IMR-90 (cell line): ENCODE data around the gene SLC22A7. TPM values are rescaled to one million over a fixed set of nuclear protein-coding genes. Genes with fewer than 3 reads are reported as not detected.

ENCODE experiments used
- ATAC-seq: fragments of 200-7000 bp; cut with Tn5 transposase; 2 replicates; pipeline ENCODE4 v1.9.1; 2020; ENCODE audit warnings: low read depth, mild to moderate bottlenecking, moderate library complexity
- BruUV-seq: library from RNA; stranded (reverse); fragments of 400-500 nt; replicated peaks from 2 replicates; lab custom pipeline; 2021; lab: Mats Ljungman, UMichigan
- CTCF ChIA-PET: fragments of 300-600 bp; formaldehyde crosslinking; extraction: SDS; loops from one replicate; lab custom pipeline; 2021; ENCODE audit warnings: antibody characterized with exemption; lab: Yijun Ruan, JAX
- POLR2A ChIA-PET: fragments of 300-600 bp; sonication (Branson Sonifier 250); formaldehyde crosslinking; loops from one replicate; lab custom pipeline; 2022; ENCODE audit warnings: antibody characterized with exemption; ENCODE audit not compliant: unreplicated experiment; lab: Charles Lee
- DNase-seq: peaks from one replicate; pipeline ENCODE4 v3.0.0; 2013
- H2AFZ ChIP-seq: replicated peaks from 2 replicates; pipeline ENCODE3; 2013; ENCODE audit warnings: low read length, mild to moderate bottlenecking; ENCODE audit not compliant: poor library complexity
- H2AK5ac ChIP-seq: 2 replicates; pipeline ENCODE4 v1.6.1; 2013; ENCODE audit warnings: low read depth, low read length, inconsistent platforms
- H2AK9ac ChIP-seq: replicated peaks from 2 replicates; pipeline ENCODE3; 2013; ENCODE audit warnings: mild to moderate bottlenecking, low read depth, low read length, moderate library complexity; ENCODE audit not compliant: poor library complexity
- H2BK120ac ChIP-seq: 2 replicates; pipeline ENCODE4 v1.6.1; 2013; ENCODE audit warnings: low read depth, low read length, inconsistent platforms
- H2BK15ac ChIP-seq: 3 replicates; pipeline ENCODE4 v1.6.1; 2013; ENCODE audit warnings: low read depth, low read length, inconsistent platforms
- H2BK20ac ChIP-seq: 2 replicates; pipeline ENCODE4 v1.6.1; 2013; ENCODE audit warnings: low read depth, mild to moderate bottlenecking, inconsistent platforms, low read length, moderate library complexity
- H2BK5ac ChIP-seq: 2 replicates; pipeline ENCODE4 v1.6.1; 2013; ENCODE audit warnings: mild to moderate bottlenecking, low read depth, low read length, inconsistent platforms; ENCODE audit not compliant: poor library complexity, severe bottlenecking
- H3K14ac ChIP-seq: replicated peaks from 2 replicates; pipeline ENCODE4 v1.6.1; 2013; ENCODE audit warnings: low read depth, low read length, inconsistent platforms
- H3K18ac ChIP-seq: 2 replicates; pipeline ENCODE4 v1.6.1; 2013; ENCODE audit warnings: low read depth, low read length, control low read depth
- H3K23ac ChIP-seq: 2 replicates; pipeline ENCODE4 v1.6.1; 2013; ENCODE audit warnings: low read depth, low read length, inconsistent platforms
- H3K27ac ChIP-seq: 2 replicates; pipeline ENCODE4 v1.5.1; 2013; ENCODE audit warnings: mild to moderate bottlenecking, control low read depth, low read length; ENCODE audit not compliant: insufficient read depth
- H3K27me3 ChIP-seq: 2 replicates; pipeline ENCODE4 v1.6.1; 2013; ENCODE audit warnings: low read length; ENCODE audit not compliant: control insufficient read depth, insufficient read depth
- H3K36me3 ChIP-seq: 2 replicates; pipeline ENCODE4 v1.6.1; 2013; ENCODE audit warnings: low read length, mixed read lengths; ENCODE audit not compliant: control insufficient read depth, insufficient read depth
- H3K4ac ChIP-seq: 2 replicates; pipeline ENCODE4 v1.6.1; 2013; ENCODE audit warnings: low read depth, low read length, inconsistent platforms
- H3K4me1 ChIP-seq: 2 replicates; pipeline ENCODE4 v1.6.1; 2013; ENCODE audit warnings: low read length, mixed read lengths; ENCODE audit not compliant: control insufficient read depth, insufficient read depth
- H3K4me2 ChIP-seq: 2 replicates; pipeline ENCODE4 v1.6.1; 2013; ENCODE audit warnings: low read depth, mild to moderate bottlenecking, control low read depth, low read length, moderate library complexity
- H3K4me3 ChIP-seq: 2 replicates; pipeline ENCODE4 v1.5.1; 2013; ENCODE audit warnings: low read depth, mild to moderate bottlenecking, control low read depth, low read length, moderate library complexity; ENCODE audit not compliant: insufficient read depth
- H3K56ac ChIP-seq: 2 replicates; pipeline ENCODE4 v1.6.1; 2013; ENCODE audit warnings: low read length, inconsistent platforms; ENCODE audit not compliant: insufficient read depth; ENCODE audit errors: extremely low read depth
- H3K79me1 ChIP-seq, 2 experiments: 2 replicates each; pipeline ENCODE4 v1.6.1; 2013; ENCODE audit warnings: low read length in 2 of 2, inconsistent platforms in 1 of 2, low read depth in 1 of 2
- H3K9ac ChIP-seq: 2 replicates; pipeline ENCODE4 v1.6.1; 2013; ENCODE audit warnings: low read depth, low read length, control low read depth
- H3K9me1 ChIP-seq: 2 replicates; pipeline ENCODE4 v1.6.1; 2013; ENCODE audit warnings: low read length, inconsistent platforms; ENCODE audit not compliant: insufficient read depth
- H3K9me3 ChIP-seq: 2 replicates; pipeline ENCODE4 v1.6.1; 2013; ENCODE audit warnings: low read length; ENCODE audit not compliant: control insufficient read depth, insufficient read depth
- H4K20me1 ChIP-seq: 2 replicates; pipeline ENCODE4 v1.6.1; 2013; ENCODE audit warnings: low read length, inconsistent platforms; ENCODE audit not compliant: insufficient read depth
- H4K5ac ChIP-seq: 2 replicates; pipeline ENCODE4 v1.6.1; 2013; ENCODE audit warnings: mild to moderate bottlenecking, low read depth, low read length, control low read depth
- H4K8ac ChIP-seq, 2 experiments: 2 replicates each; pipeline ENCODE4 v1.6.1; 2013; ENCODE audit warnings: low read depth in 2 of 2, low read length in 2 of 2, control low read depth in 1 of 2, inconsistent platforms in 1 of 2
- H4K91ac ChIP-seq: 2 replicates; pipeline ENCODE4 v1.6.1; 2013; ENCODE audit warnings: low read depth, low read length, inconsistent platforms; ENCODE audit not compliant: insufficient read depth
- BHLHE40 ChIP-seq: fragments of 150-350 bp; IDR thresholded peaks from 2 replicates; pipeline ENCODE4 v1.6.1; 2016; ENCODE audit warnings: mild to moderate bottlenecking, low read depth, low read length
- CEBPB ChIP-seq: IDR thresholded peaks from 2 replicates; pipeline ENCODE4 v1.6.1; 2012; ENCODE audit warnings: low read depth, low read length, improper control_type of control experiment
- CHD1 ChIP-seq: IDR thresholded peaks from 2 replicates; pipeline ENCODE4 v1.6.1; 2012; ENCODE audit warnings: low read depth, low read length, improper control_type of control experiment
- FOS ChIP-seq: fragments of 150-350 bp; IDR thresholded peaks from 2 replicates; pipeline ENCODE4 v1.6.1; 2016; ENCODE audit warnings: low read depth, low read length
- MAFK ChIP-seq: IDR thresholded peaks from 2 replicates; pipeline ENCODE4 v1.6.1; 2012; ENCODE audit warnings: low read depth, low read length, improper control_type of control experiment
- MAZ ChIP-seq: IDR thresholded peaks from 2 replicates; pipeline ENCODE4 v1.6.1; 2012; ENCODE audit warnings: low read depth, mild to moderate bottlenecking, low read length, improper control_type of control experiment, moderate library complexity, borderline replicate concordance
- MXI1 ChIP-seq: IDR thresholded peaks from 2 replicates; pipeline ENCODE4 v1.6.1; 2012; ENCODE audit warnings: low read depth, mild to moderate bottlenecking, low read length, moderate library complexity, borderline replicate concordance
- NFE2L2 ChIP-seq: fragments of 150-350 bp; IDR thresholded peaks from 2 replicates; pipeline ENCODE4 v1.6.1; 2016; ENCODE audit warnings: low read depth, mild to moderate bottlenecking, low read length
- POLR2A ChIP-seq: IDR thresholded peaks from 2 replicates; pipeline ENCODE4 v1.6.1; 2012; ENCODE audit warnings: mild to moderate bottlenecking, low read depth, low read length
- RAD21 ChIP-seq: IDR thresholded peaks from 2 replicates; pipeline ENCODE4 v1.6.1; 2012; ENCODE audit warnings: low read length, improper control_type of control experiment
- RCOR1 ChIP-seq: IDR thresholded peaks from 2 replicates; pipeline ENCODE4 v1.6.1; 2012; ENCODE audit warnings: mild to moderate bottlenecking, low read length, improper control_type of control experiment; ENCODE audit not compliant: insufficient replicate concordance
- RFX5 ChIP-seq: IDR thresholded peaks from 2 replicates; pipeline ENCODE4 v1.8.0; 2012; ENCODE audit warnings: low read depth, mild to moderate bottlenecking, low read length, moderate library complexity
- SMC3 ChIP-seq: fragments of 150-350 bp; IDR thresholded peaks from 2 replicates; pipeline ENCODE4 v1.6.1; 2016; ENCODE audit warnings: low read depth, mild to moderate bottlenecking, antibody characterized with exemption, low read length, moderate library complexity
- WGBS, 2 experiments: methylation state at CpG; one replicate each; pipeline versions ENCODE4 v1.1.5 to v1.1.7; 2013; ENCODE audit warnings: missing lambda C conversion rate in 2 of 2; ENCODE audit not compliant: insufficient read length in 1 of 2; ENCODE audit errors: extremely low coverage in 2 of 2; 5-methylcytosine and 5-hydroxymethylcytosine counted together
- dilution Hi-C: fragments of 300-500 bp; cut with HindIII; formaldehyde crosslinking; loops from one replicate; pipeline ENCODE4 v1.14.3; 2018; ENCODE audit warnings: low sequenced_read_pairs; ENCODE audit not compliant: unreplicated experiment
- in situ Hi-C: fragments of 300-500 bp; cut with MboI; formaldehyde crosslinking; loops from 3 replicates; pipeline ENCODE4 v1.14.3; 2019; ENCODE audit warnings: low sequenced_read_pairs, inconsistent platforms, mixed read lengths
- intact Hi-C: fragments of 100-400 bp; cut with micrococcal nuclease; formaldehyde crosslinking; loops from 2 replicates; pipeline ENCODE4 v1.10.0; 2022
- polyA plus RNA-seq, 3 experiments: library from polyadenylated mRNA; depleted of rRNA; stranded (reverse); fragments of >200 nt; gene quantifications; 2 replicates each; pipeline ENCODE4 v1.2.3, GENCODE V29; 2012; ENCODE audit warnings: low replicate concordance in 1 of 3
- total RNA-seq: library from RNA; depleted of rRNA; stranded (reverse); fragments of >200 nt; gene quantifications from 2 replicates; pipeline ENCODE4 v1.2.3, GENCODE V29; 2012
- TF ChIP-seq, protein P1 (sequence below): fragments of 150-350 bp; IDR thresholded peaks from 2 replicates; pipeline ENCODE4 v1.6.1; 2016; ENCODE audit warnings: low read depth, mild to moderate bottlenecking, low read length, moderate library complexity, borderline replicate concordance
- TF ChIP-seq, protein P2 (sequence below): fragments of 150-350 bp; IDR thresholded peaks from 2 replicates; pipeline ENCODE4 v1.6.1; 2017; ENCODE audit warnings: mild to moderate bottlenecking, antibody characterized with exemption, low read length, low read depth
- TF ChIP-seq, protein P3 (sequence below): conservative IDR thresholded peaks from 2 replicates; pipeline ENCODE4 v1.5.1; 2012; ENCODE audit warnings: mild to moderate bottlenecking, low read depth, low read length, improper control_type of control experiment

SLC22A7 gene
- total and polyA plus RNA-seq, 2 of the 4 experiments (the other 2 are of a cell fraction), result not detected

DNA sequence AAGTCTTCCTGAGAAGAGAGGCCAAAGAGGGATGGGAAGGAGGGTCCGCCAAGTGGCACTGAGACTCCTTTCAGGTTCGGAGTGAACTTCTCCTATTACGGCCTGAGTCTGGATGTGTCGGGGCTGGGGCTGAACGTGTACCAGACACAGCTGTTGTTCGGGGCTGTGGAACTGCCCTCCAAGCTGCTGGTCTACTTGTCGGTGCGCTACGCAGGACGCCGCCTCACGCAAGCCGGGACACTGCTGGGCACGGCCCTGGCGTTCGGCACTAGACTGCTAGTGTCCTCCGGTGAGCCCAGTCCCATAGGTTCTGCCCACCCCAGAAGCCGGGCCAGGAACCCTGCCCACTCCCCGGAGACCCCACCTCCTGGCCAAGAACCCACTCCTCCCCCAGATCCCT, 4.1 kb downstream of the SLC22A7 start:
- dilution Hi-C loops (no loop called here), intact Hi-C loops (no loop called here), in situ Hi-C loops (no loop called here)
- H3K9ac ChIP-seq, result no peak overlapping the region
- no peaks in the 10 kb centered on the region for H3K9me3 ChIP-seq
- no peaks in the 10 kb centered on the region; the same call in 1 of the 2 replicates for H4K20me1 ChIP-seq
- no peak overlapping the region for H4K5ac ChIP-seq
- H2BK20ac ChIP-seq, result no peak overlapping the region
- H3K23ac ChIP-seq, result no peak overlapping the region
- H2BK15ac ChIP-seq, result no peak overlapping the region
- no TSS peak for BruUV-seq
- H2AFZ ChIP-seq, result no peak overlapping the region
- no peak overlapping the region for H3K56ac ChIP-seq
- WGBS, 2 experiments, result 78% methylated on average over 15 of the region's 19 CpGs; no CpG with 5 or more reads in 1 of the 2 experiments
- no peak overlapping the region for H2AK9ac ChIP-seq
- H3K36me3 ChIP-seq, result no peaks in the 10 kb centered on the region
- H3K4ac ChIP-seq, result no peak overlapping the region
- H4K91ac ChIP-seq, result no peak overlapping the region
- TF ChIP-seq CEBPB (no peak), RCOR1 (no peak), BHLHE40 (no peak), MXI1 (no peak), RFX5 (no peak), MAZ (no peak), SMC3 (no peak), NFE2L2 (no peak), RAD21 (no peak), POLR2A (no peak), FOS (no peak), CHD1 (no peak), MAFK (no peak)
- TF ChIP-seq, protein P1, sequence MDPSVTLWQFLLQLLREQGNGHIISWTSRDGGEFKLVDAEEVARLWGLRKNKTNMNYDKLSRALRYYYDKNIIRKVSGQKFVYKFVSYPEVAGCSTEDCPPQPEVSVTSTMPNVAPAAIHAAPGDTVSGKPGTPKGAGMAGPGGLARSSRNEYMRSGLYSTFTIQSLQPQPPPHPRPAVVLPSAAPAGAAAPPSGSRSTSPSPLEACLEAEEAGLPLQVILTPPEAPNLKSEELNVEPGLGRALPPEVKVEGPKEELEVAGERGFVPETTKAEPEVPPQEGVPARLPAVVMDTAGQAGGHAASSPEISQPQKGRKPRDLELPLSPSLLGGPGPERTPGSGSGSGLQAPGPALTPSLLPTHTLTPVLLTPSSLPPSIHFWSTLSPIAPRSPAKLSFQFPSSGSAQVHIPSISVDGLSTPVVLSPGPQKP, result no peak
- TF ChIP-seq, protein P2, sequence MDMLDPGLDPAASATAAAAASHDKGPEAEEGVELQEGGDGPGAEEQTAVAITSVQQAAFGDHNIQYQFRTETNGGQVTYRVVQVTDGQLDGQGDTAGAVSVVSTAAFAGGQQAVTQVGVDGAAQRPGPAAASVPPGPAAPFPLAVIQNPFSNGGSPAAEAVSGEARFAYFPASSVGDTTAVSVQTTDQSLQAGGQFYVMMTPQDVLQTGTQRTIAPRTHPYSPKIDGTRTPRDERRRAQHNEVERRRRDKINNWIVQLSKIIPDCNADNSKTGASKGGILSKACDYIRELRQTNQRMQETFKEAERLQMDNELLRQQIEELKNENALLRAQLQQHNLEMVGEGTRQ, result no peak
- TF ChIP-seq, protein P3, sequence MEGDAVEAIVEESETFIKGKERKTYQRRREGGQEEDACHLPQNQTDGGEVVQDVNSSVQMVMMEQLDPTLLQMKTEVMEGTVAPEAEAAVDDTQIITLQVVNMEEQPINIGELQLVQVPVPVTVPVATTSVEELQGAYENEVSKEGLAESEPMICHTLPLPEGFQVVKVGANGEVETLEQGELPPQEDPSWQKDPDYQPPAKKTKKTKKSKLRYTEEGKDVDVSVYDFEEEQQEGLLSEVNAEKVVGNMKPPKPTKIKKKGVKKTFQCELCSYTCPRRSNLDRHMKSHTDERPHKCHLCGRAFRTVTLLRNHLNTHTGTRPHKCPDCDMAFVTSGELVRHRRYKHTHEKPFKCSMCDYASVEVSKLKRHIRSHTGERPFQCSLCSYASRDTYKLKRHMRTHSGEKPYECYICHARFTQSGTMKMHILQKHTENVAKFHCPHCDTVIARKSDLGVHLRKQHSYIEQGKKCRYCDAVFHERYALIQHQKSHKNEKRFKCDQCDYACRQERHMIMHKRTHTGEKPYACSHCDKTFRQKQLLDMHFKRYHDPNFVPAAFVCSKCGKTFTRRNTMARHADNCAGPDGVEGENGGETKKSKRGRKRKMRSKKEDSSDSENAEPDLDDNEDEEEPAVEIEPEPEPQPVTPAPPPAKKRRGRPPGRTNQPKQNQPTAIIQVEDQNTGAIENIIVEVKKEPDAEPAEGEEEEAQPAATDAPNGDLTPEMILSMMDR, result no peak
- H3K4me3 ChIP-seq, result no peak overlapping the region
- ChIA-PET CTCF (no interaction called here), POLR2A (no interaction called here)
- H2BK120ac ChIP-seq, result no peak overlapping the region
- no peaks in the 10 kb centered on the region for H3K4me1 ChIP-seq
- no peak overlapping the region for H3K18ac ChIP-seq
- H3K27ac ChIP-seq, result no peak overlapping the region
- no peak for ATAC-seq
- no peak overlapping the region for H2BK5ac ChIP-seq
- no peak overlapping the region for H3K14ac ChIP-seq
- no peak overlapping the region for H3K4me2 ChIP-seq
- H3K79me1 ChIP-seq, result no peaks in the 10 kb centered on the region
- no peak for DNase-seq
- H3K9me1 ChIP-seq, result no peaks in the 10 kb centered on the region
- H3K27me3 ChIP-seq, result peaks cover 61% of the 10 kb centered on the region
- no peak overlapping the region for H2AK5ac ChIP-seq
- no peak overlapping the region for H4K8ac ChIP-seq
